ENCODE results near the gene FAM135A.

- TF ChIP-seq ZNF530 (tag by site-specific recombination; IDR thresholded peaks at IDR 0.05; ENCODE audit: low read depth) (no peak), CTCF (tag by site-specific recombination; IDR thresholded peaks at IDR 0.05) (no peak), ZBTB21 (tag by site-specific recombination; IDR thresholded peaks at IDR 0.05) (no peak), ZNF280D (tag by site-specific recombination; IDR thresholded peaks at IDR 0.05) (no peak), ZNF121 (tag by site-specific recombination; IDR thresholded peaks at IDR 0.05) (no peak), ZNF350 (tag by site-specific recombination; IDR thresholded peaks at IDR 0.05) (no peak), BCL11A (tag by site-specific recombination; IDR thresholded peaks at IDR 0.05; ENCODE audit: low read depth) (no peak), ZNF138 (tag by site-specific recombination; IDR thresholded peaks at IDR 0.05; ENCODE audit: borderline replicate concordance) (no peak)
- TF ChIP-seq, protein P1, sequence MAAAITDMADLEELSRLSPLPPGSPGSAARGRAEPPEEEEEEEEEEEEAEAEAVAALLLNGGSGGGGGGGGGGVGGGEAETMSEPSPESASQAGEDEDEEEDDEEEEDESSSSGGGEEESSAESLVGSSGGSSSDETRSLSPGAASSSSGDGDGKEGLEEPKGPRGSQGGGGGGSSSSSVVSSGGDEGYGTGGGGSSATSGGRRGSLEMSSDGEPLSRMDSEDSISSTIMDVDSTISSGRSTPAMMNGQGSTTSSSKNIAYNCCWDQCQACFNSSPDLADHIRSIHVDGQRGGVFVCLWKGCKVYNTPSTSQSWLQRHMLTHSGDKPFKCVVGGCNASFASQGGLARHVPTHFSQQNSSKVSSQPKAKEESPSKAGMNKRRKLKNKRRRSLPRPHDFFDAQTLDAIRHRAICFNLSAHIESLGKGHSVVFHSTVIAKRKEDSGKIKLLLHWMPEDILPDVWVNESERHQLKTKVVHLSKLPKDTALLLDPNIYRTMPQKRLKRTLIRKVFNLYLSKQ (tag by site-specific recombination; IDR thresholded peaks at IDR 0.05; ENCODE audit: borderline replicate concordance), result no peak
- TF ChIP-seq, protein P2, sequence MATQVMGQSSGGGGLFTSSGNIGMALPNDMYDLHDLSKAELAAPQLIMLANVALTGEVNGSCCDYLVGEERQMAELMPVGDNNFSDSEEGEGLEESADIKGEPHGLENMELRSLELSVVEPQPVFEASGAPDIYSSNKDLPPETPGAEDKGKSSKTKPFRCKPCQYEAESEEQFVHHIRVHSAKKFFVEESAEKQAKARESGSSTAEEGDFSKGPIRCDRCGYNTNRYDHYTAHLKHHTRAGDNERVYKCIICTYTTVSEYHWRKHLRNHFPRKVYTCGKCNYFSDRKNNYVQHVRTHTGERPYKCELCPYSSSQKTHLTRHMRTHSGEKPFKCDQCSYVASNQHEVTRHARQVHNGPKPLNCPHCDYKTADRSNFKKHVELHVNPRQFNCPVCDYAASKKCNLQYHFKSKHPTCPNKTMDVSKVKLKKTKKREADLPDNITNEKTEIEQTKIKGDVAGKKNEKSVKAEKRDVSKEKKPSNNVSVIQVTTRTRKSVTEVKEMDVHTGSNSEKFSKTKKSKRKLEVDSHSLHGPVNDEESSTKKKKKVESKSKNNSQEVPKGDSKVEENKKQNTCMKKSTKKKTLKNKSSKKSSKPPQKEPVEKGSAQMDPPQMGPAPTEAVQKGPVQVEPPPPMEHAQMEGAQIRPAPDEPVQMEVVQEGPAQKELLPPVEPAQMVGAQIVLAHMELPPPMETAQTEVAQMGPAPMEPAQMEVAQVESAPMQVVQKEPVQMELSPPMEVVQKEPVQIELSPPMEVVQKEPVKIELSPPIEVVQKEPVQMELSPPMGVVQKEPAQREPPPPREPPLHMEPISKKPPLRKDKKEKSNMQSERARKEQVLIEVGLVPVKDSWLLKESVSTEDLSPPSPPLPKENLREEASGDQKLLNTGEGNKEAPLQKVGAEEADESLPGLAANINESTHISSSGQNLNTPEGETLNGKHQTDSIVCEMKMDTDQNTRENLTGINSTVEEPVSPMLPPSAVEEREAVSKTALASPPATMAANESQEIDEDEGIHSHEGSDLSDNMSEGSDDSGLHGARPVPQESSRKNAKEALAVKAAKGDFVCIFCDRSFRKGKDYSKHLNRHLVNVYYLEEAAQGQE (tag by site-specific recombination; IDR thresholded peaks at IDR 0.05), result no peak
Observed at GRCh38 chr6:70489364-70489763, 76.1 kb downstream of the FAM135A start.

All from HEK293 (cell line).